Measurements from ENCODE around the gene ADAM19. TPM values are rescaled to one million over a fixed set of nuclear protein-coding genes. Genes with fewer than 3 reads are reported as not detected.

ADAM19 gene
- total RNA-seq, 1 experiment from 2014 or later: 0.47 TPM

DNA sequence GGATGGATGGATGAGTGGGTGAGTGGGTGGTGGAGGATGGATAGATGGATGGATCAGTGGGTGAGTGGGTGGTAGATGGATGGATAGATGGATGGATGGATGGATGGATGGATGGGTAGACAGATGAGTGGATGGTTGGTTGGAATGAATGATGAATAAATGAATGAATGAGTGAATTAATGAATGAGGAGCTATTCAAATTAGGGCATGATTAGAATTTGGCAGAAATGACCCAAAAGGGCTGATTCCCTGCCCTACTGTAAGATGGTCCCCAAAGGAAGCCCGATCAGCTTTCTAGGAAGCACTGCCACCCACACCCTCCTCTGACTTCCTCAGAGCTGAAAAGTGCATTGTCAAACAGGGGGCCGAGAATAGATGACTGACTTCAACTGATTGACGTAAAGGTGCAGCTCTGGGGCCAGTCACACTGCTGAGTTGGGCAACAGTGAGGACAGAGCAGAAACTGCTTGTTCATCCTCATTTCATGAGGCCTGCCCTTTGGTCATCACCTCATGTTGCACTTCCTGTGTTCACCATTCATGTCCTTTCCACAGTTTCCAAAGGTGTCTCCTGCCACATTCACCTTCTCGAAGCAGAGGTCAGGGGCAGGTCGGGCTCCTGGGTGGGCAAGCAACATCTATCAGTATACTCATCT lies 81.3 kb downstream of the ADAM19 start:
- no peaks in the 10 kb centered on the region for H3K36me3 Mint-ChIP-seq (ENCODE audit: insufficient read depth, unreplicated experiment)
- intact Hi-C loops (cut with micrococcal nuclease): no loop called here
- no peak for DNase-seq (ENCODE audit: unreplicated experiment)
- no TSS peak for BruUV-seq (replicated peaks)
- ChIA-PET CTCF (interaction anchor here (0.5 to 0.9 kb wide), 3 partner anchors 10 to 18 kb away, joined by 3 read pairs; no protein-coding TSS in a partner anchor), POLR2A (no interaction called here)
- no peaks in the 10 kb centered on the region for H3K4me1 Mint-ChIP-seq (ENCODE audit: insufficient read depth, unreplicated experiment)
- no peak overlapping the region for H3K4me3 Mint-ChIP-seq (ENCODE audit: unreplicated experiment)
- no peak overlapping the region for H3K27ac Mint-ChIP-seq (ENCODE audit: low read depth, unreplicated experiment)
- no peaks in the 10 kb centered on the region for H3K9me3 Mint-ChIP-seq (ENCODE audit: unreplicated experiment)
- TF ChIP-seq, protein P1, sequence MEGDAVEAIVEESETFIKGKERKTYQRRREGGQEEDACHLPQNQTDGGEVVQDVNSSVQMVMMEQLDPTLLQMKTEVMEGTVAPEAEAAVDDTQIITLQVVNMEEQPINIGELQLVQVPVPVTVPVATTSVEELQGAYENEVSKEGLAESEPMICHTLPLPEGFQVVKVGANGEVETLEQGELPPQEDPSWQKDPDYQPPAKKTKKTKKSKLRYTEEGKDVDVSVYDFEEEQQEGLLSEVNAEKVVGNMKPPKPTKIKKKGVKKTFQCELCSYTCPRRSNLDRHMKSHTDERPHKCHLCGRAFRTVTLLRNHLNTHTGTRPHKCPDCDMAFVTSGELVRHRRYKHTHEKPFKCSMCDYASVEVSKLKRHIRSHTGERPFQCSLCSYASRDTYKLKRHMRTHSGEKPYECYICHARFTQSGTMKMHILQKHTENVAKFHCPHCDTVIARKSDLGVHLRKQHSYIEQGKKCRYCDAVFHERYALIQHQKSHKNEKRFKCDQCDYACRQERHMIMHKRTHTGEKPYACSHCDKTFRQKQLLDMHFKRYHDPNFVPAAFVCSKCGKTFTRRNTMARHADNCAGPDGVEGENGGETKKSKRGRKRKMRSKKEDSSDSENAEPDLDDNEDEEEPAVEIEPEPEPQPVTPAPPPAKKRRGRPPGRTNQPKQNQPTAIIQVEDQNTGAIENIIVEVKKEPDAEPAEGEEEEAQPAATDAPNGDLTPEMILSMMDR (IDR thresholded peaks at IDR 0.05; ENCODE audit: unreplicated experiment): no peak
- H3K27me3 Mint-ChIP-seq (ENCODE audit: insufficient read depth, unreplicated experiment): no peaks in the 10 kb centered on the region

DNA sequence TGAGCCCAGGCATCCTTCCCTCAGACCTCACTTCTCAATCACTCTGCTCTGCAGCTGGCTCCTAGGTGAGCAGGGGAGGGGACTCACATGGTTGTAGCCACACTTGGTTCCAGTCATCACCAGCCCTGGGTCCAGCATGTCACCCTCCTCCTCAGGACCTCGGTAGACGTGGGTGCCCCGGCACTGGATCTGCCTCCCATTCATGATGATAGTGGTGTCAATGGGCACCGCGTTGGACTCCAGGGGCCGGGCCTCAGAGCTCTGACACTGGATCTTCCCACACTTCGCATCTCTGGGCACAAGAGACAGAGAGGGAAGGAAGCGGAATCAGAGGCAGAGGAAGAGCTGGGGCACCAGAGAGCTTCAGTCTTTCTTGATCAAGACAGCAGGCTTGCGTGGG lies 82.7 kb downstream of the ADAM19 start:
- BruUV-seq (replicated peaks): no TSS peak
- H3K9me3 Mint-ChIP-seq (ENCODE audit: unreplicated experiment): no peaks in the 10 kb centered on the region

DNA sequence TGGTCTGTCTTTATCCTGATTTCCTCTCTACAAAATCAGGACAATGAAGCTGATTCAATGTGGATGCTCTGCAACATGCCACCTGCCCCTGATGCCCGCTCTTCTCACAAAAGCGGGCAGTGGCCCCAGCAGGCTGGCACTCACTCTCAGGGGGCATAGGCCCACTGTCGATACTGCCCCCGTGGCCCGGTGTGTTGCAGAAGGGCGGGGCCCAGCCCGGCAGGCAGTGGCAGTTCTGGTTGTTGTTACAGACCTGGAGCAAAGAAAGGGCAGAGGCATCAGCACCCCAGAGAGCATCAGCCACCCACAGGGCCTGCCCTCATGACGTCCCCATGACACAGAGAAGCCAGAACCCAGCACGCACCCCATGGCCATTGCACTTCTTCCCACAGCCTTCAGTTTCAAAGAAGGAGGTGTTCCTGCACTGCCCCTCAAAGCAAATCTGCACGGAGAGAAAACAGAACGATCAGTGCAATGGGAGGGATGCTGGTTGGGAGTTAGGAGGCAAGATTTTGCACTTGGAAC lies 84.0 kb downstream of the ADAM19 start:
- TF ChIP-seq, protein P1 (IDR thresholded peaks at IDR 0.05; ENCODE audit: unreplicated experiment): no peak
- BruUV-seq (replicated peaks): no TSS peak
- CTCF ChIA-PET: interaction anchor here (0.6 to 1.0 kb wide), 2 partner anchors 12 to 238 kb away, joined by 3 to 4 read pairs; no protein-coding TSS in a partner anchor
- intact Hi-C loops (cut with micrococcal nuclease): no loop called here
- Mint-ChIP-seq H3K4me1 (ENCODE audit: insufficient read depth, unreplicated experiment) (no peaks in the 10 kb centered on the region), H3K36me3 (ENCODE audit: insufficient read depth, unreplicated experiment) (no peaks in the 10 kb centered on the region), H3K4me3 (ENCODE audit: unreplicated experiment) (no peak overlapping the region), H3K27me3 (ENCODE audit: insufficient read depth, unreplicated experiment) (no peaks in the 10 kb centered on the region), H3K9me3 (ENCODE audit: unreplicated experiment) (no peaks in the 10 kb centered on the region), H3K27ac (ENCODE audit: low read depth, unreplicated experiment) (no peak overlapping the region)
- POLR2A ChIA-PET: no interaction called here
- no peak for DNase-seq (ENCODE audit: unreplicated experiment)

More for the DNA sequence above, 82.7 kb downstream of the ADAM19 start:
- H3K27me3 Mint-ChIP-seq (ENCODE audit: insufficient read depth, unreplicated experiment): no peaks in the 10 kb centered on the region
- intact Hi-C loops (cut with micrococcal nuclease): no loop called here
- H3K4me3 Mint-ChIP-seq (ENCODE audit: unreplicated experiment): no peak overlapping the region
- H3K36me3 Mint-ChIP-seq (ENCODE audit: insufficient read depth, unreplicated experiment): no peaks in the 10 kb centered on the region
- no peaks in the 10 kb centered on the region for H3K4me1 Mint-ChIP-seq (ENCODE audit: insufficient read depth, unreplicated experiment)
- TF ChIP-seq, protein P1 (IDR thresholded peaks at IDR 0.05; ENCODE audit: unreplicated experiment): no peak
- no peak for DNase-seq (ENCODE audit: unreplicated experiment)
- POLR2A ChIA-PET: no interaction called here
- no peak overlapping the region for H3K27ac Mint-ChIP-seq (ENCODE audit: low read depth, unreplicated experiment)
- CTCF ChIA-PET: interaction anchor here (0.6 to 1.4 kb wide), 8 partner anchors 9 to 180 kb away, joined by 3 to 5 read pairs (median 4); no protein-coding TSS in a partner anchor

DNA sequence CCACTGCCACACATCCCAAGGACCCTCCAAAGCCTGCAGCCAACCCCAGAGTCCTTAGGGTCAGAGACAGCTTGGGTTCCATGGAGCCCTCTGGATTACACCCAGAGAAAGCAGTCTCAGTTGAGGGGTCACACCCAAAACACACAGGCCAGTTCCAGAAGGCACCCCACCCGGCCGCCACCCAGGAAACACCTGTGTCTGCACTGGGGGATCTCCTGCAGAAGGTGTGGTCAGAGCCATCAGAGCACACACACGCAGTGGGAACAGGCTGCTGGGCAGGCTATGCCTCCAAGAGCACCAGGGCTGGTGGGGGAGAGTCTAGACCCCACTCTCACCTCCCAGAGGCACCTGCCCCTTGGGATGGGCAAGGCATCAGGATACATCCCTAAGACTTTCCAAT lies 88.2 kb downstream of the ADAM19 start:
- DNase-seq (ENCODE audit: unreplicated experiment): no peak
- ChIA-PET CTCF (interaction anchor here (0.5 to 0.9 kb wide), 2 partner anchors 61 to 127 kb away, joined by 3 read pairs; no protein-coding TSS in a partner anchor), POLR2A (no interaction called here)
- TF ChIP-seq, protein P1 (IDR thresholded peaks at IDR 0.05; ENCODE audit: unreplicated experiment): no peak
- intact Hi-C loops (cut with micrococcal nuclease): no loop called here
- Mint-ChIP-seq H3K9me3 (ENCODE audit: unreplicated experiment) (no peaks in the 10 kb centered on the region), H3K36me3 (ENCODE audit: insufficient read depth, unreplicated experiment) (no peaks in the 10 kb centered on the region), H3K27ac (ENCODE audit: low read depth, unreplicated experiment) (peak overlapping the region; percentile 2), H3K27me3 (ENCODE audit: insufficient read depth, unreplicated experiment) (no peaks in the 10 kb centered on the region), H3K4me1 (ENCODE audit: insufficient read depth, unreplicated experiment) (peaks cover 5% of the 10 kb centered on the region), H3K4me3 (ENCODE audit: unreplicated experiment) (no peak overlapping the region)
- no TSS peak for BruUV-seq (replicated peaks)

Measured in MCF 10A (cell line).